Left cardiac atrium (tissue), 4 donors: ENCODE data around the gene MMP25. TPM values are rescaled to one million over a fixed set of nuclear protein-coding genes. Genes with fewer than 3 reads are reported as not detected.

ENCODE experiments used
- ATAC-seq, 2 donors: fragments of 200-7000 bp; cut with Tn5 transposase; one replicate each; pipeline ENCODE4 v1.9.1; 2020; ENCODE audit warnings: mild to moderate bottlenecking in 2 of 2, moderate library complexity in 2 of 2
- DNase-seq: peaks from one replicate; pipeline ENCODE4 v3.0.0-alpha.2; 2020
- intact Hi-C, 2 donors: fragments of 100-400 bp; cut with DNase I; formaldehyde crosslinking; loops; one replicate each; pipeline versions ENCODE4 v1.14.1 to v1.15.1; 2022 to 2023
- total RNA-seq, 2 donors: library from RNA; stranded (reverse); fragmentation: NEBNext Ultra II Directional; extraction: Animal tissue kit (Norgen Biotek cat#: 25700); gene quantifications; one replicate each; pipeline ENCODE4 v1.2.1, GENCODE V29; 2021
- donor health status: DM: no; HTN: yes; CAD: no.
- donor health status: DM: no; HTN: yes; CAD: no; lungs with severe emphysema.
- donor health status: DM: yes; HTN: yes; CAD: no.
- donor health status: Dilated cardiomyopathy.

The MMP25 gene
- total RNA-seq, 2 donors from 2014 or later, result 1.5 to 2.3 TPM

DNA sequence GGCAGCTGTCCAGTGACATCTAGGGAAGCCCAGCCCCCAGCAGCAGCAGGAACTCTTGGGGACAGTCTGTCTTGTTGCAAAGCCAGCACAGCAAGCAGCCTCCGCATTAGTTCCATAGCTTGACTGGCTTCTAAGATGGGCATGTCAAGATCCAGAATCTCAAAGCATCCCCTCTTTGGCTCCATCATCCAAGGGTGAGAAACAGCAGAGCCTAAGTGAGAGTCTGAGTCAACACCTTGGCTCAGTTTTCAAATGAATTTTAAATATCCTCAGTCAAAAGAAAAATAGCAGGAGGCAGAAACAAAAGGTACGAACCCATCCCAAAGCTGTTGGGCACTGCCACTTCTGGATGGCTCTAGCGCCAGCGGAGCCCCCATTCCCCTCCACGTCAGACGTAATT, 31.4 kb upstream of the MMP25 start:
- DNase-seq (no peak), ATAC-seq (no peak)
- intact Hi-C loops, result no loop called here

DNA sequence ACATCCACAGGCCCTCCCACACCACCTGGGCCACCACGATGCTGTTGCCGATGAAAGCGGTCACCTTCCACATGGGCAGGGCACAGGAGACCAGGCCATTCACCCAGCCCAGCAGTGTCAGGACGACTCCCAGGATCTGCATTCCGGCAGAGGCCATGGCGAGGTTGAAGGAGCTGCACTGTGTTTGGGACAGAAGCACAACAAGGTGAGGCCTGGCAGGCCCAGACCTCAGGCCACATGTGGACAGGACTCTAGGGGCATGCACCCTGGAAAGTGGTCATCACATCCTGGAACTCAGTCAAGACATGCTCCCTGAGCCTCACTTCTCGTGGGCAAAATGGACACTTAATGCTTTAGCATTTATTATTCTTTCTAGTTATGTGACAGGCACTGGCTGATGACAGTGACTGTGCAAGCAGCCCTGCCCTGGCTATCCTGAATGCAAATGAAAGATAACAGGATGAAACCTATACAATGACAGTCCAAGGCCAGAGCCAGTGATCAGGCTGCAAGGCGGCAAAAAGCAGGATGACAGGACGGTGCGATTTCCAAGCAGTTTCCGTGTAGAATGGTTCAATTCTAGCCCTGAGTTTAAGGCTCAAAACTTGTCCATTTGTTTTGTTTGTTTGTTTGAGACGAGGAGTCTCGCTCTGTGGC, 30.4 kb upstream of the MMP25 start:
- intact Hi-C loops, result no loop called here
- no peak for ATAC-seq
- DNase-seq, result no peak

DNA sequence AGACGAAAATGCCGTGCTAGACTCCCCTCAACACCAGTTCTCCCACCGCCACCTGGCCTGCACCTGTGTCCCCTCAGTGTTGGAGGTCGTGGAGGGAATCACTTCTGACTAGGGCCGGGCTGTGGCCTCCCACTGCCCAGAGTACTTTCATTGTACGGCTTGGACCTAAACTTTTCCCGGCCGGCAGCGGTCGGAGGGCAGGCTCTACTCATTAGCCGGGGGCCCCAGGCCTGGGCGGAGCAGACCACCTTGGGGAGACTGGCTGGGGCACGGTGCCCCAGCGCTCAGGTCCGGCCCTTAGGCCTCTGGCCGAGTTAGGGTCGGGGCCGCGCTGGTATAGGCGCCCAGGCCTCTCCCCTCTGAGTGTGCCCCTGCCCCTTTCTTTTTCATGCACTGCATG, 29.0 kb upstream of the MMP25 start:
- no peak for ATAC-seq

DNA sequence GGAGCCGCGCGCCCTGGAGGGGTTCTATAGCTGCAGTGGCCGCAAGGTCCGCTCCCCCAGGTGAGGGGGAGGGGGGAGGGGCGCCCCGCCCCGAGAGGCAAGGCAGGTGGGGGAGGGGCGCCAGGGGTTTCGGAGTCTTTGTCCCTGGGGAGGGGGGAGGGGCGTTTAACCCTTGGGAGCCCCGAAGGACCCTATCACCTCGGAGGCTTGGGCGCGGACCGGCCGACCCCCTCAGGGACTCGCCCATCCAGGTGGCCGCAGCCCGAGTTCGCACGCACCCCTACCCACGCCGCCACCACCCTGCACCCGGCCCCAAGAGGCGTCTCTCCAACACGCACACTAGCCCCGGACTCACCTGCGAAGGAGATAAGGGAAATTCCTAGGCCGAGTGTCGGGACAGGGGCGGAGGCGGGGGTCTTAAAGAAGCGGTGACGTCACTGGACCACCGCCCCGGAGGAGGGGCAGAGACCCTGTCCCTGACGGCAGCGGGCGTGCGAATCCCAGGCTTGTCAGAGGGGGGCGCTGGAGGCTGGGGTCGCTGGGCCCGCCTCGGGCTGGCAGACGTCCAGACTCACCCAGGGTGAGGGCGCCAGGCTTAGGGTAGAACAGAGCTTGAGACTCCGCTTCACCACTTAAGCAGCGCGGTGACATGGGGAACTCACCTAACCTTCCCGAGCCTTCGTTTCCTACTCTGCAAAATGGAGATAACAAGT, 28.4 kb upstream of the MMP25 start, which contains the start of gene CLDN6:
CLDN6 (minus strand) TSS at position 390 of the 713 bp plus-strand sequence. CDS start 2,162 bp downstream, outside the sequence.
- intact Hi-C loops, result no loop called here
- ATAC-seq (no peak), DNase-seq (no peak)

More for the DNA sequence above, 29.0 kb upstream of the MMP25 start:
- intact Hi-C loops, result no loop called here
- DNase-seq, result no peak

DNA sequence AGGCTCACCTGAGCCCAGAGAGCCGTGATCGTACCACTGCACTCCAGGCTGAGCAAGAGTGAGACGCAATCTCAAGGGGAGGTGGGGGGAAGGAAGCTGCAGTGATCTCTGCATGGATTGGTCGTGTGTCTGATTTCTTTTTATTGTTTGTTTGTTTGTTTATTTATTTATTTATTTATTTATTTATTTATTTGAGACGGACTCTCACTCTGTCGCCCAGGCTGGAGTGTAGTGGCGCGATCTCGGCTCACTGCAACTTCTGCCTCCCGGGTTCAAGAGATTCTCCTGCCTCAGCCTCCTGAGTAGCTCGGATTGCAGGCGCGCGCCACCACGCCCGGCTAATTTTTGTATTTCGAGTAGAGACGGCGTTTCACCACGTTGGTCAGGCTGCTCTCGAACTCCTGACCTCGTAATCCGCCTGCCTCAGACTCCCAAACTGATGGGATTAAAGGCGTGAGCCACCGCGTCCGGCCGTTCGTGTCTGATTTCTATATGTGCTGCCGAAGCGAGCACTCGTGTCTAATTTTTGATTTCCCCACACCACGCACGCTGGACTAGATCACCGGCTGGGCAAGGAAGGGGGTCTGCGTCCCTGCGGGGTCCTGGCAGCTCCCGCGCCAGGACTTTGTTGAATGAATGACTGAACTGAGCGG, 26.6 kb upstream of the MMP25 start:
- DNase-seq (no peak), ATAC-seq (no peak)
- intact Hi-C loops, result no loop called here

DNA sequence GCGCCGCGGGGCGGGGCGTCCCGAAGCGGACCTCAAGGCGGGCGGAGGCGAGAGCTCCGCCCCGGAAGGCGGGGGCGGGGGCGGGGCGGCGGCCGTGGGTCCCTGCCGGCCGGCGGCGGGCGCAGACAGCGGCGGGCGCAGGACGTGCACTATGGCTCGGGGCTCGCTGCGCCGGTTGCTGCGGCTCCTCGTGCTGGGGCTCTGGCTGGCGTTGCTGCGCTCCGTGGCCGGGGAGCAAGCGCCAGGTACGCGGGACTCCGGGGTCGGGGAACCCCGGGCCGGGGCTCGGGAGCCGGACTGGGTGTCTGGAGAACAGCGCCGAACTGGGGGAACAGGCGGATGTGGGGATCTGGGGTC, 26.1 kb upstream of the MMP25 start, which contains the start of gene TNFRSF12A:
TNFRSF12A (plus strand) TSS at position 122 of the 357 bp plus-strand sequence; CDS start at position 152, 30 bp downstream.
- intact Hi-C loops, result no loop called here
- peak; percentile 22 to 54 for ATAC-seq
- DNase-seq, result peak; percentile 84

DNA sequence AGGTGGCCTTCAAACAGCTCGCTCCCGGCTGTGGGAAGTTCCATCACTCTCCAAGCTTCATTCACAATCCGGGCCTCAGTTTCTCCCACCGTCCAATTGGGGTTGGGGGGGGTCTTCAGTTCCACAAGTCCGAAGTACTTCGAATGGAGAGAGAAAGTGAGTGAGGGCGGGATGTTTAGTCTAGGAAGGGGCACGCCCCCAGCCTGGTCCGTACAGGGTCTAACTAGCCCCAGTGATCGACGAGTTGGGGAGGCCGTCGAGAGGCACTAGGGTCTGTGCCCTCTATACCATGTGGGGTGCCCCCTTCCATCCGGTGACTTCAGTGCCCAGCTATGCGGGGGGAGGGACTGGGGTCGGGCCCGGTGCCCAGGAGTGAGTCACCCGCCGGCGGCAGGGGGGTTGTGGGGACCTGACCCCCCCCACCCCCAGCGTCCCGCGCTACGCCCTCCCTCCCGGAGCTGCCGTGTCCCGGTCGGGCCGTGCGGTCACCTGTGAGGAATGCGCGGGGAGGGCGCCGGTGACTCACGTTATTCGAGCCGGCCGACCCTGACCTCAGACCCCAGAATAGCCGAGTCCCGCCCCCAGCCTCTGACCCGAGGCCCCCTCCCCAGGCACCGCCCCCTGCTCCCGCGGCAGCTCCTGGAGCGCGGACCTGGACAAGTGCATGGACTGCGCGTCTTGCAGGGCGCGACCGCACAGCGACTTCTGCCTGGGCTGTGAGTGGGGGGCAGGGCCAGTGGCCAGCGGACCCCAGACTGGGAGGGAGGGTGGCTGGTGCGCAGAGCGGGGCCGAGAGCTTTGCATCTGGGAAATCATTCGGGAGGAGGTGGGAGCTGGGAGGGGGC, 25.5 kb upstream of the MMP25 start:
- intact Hi-C loops, result no loop called here
- DNase-seq, result peak; percentile 81
- ATAC-seq, result peak; percentile 41 to 42

DNA sequence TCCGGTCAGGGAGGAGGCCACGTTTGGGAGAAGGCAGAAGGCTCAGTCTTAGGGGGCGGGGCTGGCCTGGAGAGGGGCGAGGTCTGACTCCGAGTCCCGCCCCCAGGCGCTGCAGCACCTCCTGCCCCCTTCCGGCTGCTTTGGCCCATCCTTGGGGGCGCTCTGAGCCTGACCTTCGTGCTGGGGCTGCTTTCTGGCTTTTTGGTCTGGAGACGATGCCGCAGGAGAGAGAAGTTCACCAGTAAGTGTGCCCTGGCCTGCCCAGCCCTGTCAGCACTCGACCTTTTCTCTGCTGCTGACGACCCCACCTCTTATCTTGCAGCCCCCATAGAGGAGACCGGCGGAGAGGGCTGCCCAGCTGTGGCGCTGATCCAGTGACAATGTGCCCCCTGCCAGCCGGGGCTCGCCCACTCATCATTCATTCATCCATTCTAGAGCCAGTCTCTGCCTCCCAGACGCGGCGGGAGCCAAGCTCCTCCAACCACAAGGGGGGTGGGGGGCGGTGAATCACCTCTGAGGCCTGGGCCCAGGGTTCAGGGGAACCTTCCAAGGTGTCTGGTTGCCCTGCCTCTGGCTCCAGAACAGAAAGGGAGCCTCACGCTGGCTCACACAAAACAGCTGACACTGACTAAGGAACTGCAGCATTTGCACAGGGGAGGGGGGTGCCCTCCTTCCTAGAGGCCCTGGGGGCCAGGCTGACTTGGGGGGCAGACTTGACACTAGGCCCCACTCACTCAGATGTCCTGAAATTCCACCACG, 24.7 kb upstream of the MMP25 start:
- peak; percentile 45 to 56 for ATAC-seq
- intact Hi-C loops, result no loop called here
- DNase-seq, result peak; percentile 88

DNA sequence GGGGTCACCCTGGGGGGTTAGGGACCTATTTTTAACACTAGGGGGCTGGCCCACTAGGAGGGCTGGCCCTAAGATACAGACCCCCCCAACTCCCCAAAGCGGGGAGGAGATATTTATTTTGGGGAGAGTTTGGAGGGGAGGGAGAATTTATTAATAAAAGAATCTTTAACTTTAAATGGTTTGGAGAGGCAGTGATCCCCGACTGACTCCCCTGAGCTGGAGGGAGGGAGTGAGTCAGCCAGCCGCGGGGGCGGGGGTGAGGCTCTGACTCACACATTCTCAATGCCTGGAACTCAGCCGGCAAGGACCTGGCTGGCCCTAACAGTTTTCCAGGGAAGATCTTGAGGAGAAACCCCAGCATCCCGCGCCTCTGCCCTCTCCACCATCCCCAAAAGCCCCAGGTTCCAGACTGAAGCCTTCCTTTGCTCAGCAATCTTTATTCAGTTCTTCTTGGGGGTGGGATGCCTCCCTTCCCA, 24.1 kb upstream of the MMP25 start:
- DNase-seq, result peak; percentile 93
- intact Hi-C loops, result no loop called here
- peak; percentile 34 to 54 for ATAC-seq

DNA sequence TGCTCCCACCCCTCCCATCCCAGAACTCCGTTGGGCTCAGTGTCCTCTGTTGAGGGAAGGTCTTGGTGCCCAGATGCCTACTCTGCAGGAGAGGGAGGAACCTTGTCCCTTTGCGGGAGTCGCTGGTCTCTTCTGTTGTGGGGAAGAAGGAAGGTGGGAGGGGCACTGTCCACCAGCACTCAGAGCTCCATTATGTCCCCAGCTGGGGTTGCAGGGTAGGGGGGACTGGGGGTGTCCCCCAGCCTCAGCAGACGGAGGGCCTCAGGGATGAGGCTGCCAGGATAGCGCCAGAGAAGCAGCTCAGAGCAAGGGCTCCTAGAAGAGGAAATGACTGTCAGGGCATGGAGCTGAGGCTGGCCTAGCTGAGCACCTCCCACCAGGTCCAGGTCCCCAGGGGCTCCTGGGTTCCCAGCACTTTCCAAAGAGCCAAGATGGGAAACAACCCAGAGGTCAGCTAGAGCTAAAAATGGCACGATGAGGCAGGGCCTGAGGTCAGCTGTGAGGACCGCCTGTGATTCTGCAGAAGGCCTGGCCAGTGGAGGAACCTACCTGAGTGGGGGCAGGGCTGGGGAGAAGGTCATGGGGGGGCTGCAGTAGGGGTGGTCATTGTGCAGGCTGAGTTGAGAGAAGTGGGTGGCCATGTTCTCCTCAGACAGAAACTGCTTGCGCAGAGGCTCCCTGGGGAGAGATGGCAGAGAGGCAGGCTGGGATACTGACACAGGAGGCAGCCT, 23.5 kb upstream of the MMP25 start:
- intact Hi-C loops, result no loop called here
- peak in 1 of 2 donors; percentile 1 for ATAC-seq
- no peak for DNase-seq

DNA sequence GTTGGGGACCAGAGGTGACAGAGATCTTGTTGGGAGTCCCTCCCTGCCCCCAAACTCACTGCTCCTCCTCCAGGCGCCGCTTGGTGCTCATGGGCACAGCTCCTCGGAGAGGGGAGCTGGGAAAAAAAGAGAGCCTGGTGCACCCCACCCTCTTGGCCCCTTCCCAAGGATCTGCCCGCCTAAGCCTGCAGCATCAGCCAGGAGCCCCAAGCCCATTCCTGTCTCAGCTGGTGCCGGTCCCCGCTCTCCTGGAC, 23.0 kb upstream of the MMP25 start:
- DNase-seq (peak; percentile 64), ATAC-seq (peak; percentile 0 to 6)
- intact Hi-C loops, result no loop called here

DNA sequence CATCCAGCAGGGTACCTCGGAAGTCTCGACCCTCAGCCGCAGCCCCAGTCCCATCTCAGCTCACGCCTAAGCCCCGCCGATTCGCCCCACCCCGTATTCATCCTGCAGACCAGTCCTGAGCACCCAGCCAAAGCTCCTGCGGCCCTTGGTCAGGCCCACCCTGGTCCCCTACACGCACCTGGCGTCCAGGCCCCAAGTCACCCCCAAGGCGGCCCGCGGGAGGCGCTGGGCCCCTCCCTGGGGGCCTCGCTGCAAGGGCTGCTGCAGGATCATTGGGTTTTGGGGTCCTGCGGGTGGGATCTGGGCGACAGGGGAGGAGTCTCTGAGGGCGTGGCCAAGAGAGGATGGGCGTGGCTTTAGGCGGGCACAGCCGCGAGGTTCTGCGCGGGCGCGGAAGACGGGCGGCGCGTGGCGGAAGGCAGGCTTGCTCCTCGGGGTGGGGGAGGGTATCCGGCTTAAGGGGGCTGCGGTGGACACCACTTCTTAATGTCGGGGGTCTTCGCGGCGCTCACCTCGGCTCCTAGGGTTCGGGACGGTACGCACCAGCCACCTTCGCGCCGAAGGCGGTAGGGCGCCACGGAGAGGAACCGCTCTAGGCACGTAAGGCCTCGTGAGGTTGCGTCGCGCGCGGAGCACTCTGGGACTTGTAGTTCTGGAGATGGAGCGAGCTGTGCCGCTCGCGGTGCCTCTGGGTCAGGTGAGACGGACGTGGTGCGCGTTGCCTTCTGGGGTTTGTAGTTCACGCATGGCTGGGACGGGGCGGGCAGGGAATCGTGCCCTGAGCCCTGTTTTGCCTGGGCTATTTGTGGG, 22.5 kb upstream of the MMP25 start, which contains the start of the genes HCFC1R1 and THOC6:
HCFC1R1 (minus strand) TSS at position 274 of the 810 bp plus-strand sequence; CDS start at position 273, 1 bp downstream.
THOC6 (plus strand) TSS at position 367 of the 810 bp plus-strand sequence; CDS start at position 659, 292 bp downstream.
- ATAC-seq (peak; percentile 62 to 81), DNase-seq (peak; percentile 98)
- intact Hi-C loops, result no loop called here

DNA sequence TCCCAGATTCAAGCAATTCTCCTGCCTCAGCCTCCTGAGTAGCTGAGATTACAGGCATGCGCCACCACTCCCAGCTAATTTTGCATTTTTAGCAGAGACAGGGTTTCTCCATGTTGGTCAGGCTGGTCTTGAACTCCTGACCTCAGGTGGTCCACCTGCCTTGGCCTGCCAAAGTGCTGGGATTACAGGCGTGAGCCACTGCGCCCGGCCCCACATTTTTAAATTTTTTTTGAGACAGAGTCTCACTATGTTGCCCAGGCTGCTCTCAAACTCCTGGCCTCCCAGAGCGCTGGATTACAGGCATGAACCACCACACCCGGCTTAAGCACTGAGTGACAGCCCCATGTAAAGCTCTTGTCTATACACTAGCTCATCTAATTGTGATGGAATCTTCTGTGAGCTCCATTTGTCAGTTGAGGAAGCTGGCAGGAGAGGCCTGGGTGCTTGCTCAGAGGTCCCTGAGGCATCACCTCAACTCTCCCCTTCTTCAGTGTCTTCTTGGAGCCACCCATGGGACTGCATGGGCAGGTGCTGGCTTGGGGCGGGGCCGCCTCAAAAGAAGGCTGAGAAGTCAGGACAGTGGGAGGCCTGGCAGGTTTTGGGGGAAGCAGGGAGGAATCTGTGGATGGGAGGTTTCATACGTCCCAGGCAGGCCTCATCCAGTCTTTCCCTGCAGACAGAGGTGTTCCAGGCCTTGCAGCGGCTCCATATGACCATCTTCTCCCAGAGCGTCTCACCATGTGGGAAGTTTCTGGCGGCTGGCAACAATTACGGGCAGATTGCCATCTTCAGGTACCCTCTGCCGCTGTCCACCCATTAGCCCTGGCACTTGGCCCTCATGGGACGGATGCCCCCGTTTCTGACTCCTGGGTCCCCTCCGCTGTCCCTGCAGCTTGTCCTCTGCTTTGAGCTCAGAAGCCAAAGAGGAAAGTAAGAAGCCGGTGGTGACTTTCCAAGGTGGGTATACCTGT, 21.0 kb upstream of the MMP25 start:
- intact Hi-C loops, result loop anchor here in 1 of 2 donors (5.0 kb wide), 1 partner anchor 107 kb away; no protein-coding TSS in a partner anchor
- ATAC-seq (no peak), DNase-seq (no peak)

DNA sequence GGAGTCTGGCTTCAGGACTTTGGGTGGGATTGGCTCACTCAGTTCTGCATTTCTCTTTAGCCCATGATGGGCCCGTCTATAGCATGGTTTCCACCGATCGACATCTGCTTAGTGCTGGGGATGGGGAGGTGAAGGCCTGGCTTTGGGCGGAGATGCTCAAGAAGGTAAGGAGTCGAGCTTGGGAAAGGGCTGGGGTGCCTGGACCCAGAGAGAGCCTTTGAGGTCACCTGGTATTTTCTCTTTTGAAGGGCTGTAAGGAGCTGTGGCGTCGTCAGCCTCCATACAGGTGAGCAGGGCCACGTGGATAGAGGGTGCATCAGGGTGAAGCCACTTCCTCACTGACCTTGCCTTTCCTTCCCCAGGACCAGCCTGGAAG, 20.4 kb upstream of the MMP25 start:
- DNase-seq (no peak), ATAC-seq (no peak)
- intact Hi-C loops, result loop anchor here in 1 of 2 donors (5.0 kb wide), 1 partner anchor 106 kb away; no protein-coding TSS in a partner anchor

DNA sequence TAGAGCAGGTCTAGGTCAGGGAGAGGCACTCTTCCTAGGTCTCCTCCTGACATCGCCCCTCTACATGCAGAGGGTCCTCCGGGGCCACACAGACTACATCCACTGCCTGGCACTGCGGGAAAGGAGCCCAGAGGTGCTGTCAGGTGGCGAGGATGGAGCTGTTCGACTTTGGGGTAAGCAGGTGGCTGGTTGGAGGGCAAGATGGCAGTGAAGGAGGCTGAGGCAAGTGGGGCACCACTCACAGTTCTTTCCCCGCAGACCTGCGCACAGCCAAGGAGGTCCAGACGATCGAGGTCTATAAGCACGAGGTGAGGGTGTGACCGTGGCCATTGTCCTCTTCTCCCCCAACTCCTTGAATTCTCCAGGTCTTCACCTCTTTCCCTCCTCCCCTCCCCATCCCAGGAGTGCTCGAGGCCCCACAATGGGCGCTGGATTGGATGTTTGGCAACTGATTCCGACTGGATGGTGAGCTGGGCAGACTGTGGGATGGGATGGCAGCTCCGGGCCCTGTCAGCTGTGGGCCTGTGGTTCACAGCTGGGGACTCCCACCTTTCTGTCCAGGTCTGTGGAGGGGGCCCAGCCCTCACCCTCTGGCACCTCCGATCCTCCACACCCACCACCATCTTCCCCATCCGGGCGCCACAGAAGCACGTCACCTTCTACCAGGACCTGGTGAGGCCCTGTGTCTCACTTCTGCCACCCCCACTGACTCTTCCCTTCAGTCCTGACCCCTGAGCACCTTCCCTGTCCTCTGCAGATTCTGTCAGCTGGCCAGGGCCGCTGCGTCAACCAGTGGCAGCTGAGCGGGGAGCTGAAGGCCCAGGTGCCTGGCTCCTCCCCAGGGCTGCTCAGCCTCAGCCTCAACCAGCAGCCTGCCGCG, 19.5 kb upstream of the MMP25 start:
- ATAC-seq (no peak), DNase-seq (no peak)
- intact Hi-C loops, result loop anchor here in 1 of 2 donors (5.0 kb wide), 1 partner anchor 105 kb away; no protein-coding TSS in a partner anchor
